GM19025 (cell line): Measurements from ENCODE around the gene PVALEF.

Experiments used
- ATAC-seq: cut with Tn5 transposase; IDR thresholded peaks from one replicate; pipeline ENCODE4 v1.9.1; 2021; ENCODE audit warnings: mild to moderate bottlenecking, low read depth, moderate library complexity; ENCODE audit not compliant: unreplicated experiment

The PVALEF gene

DNA sequence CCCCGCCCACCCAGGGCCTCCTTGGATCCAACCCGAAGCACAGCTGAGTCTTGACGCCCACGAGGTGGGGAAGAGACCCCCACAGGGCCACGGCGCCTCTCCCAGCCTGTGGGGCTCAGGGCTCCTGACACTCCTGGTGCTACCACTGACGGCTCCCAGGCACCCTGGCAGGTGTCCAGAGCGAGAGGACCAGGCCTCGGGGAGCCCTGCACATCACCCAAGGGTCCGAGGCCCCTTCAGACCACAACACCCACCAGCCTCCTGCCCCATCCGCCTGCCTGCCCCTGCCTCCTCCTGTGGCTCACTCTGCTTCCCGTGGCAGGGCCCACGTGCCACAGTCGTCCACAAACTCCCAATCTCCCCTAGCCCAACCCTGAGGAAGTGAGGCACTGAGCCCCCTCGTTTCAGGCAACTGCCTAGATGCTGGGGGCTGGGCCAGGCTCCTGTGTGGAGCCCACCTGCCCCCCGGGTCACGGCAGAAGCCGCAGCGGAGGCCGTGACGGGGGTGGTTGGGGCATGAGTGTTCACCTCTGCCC, 29.0 kb downstream of the PVALEF start:
- ATAC-seq: no peak

DNA sequence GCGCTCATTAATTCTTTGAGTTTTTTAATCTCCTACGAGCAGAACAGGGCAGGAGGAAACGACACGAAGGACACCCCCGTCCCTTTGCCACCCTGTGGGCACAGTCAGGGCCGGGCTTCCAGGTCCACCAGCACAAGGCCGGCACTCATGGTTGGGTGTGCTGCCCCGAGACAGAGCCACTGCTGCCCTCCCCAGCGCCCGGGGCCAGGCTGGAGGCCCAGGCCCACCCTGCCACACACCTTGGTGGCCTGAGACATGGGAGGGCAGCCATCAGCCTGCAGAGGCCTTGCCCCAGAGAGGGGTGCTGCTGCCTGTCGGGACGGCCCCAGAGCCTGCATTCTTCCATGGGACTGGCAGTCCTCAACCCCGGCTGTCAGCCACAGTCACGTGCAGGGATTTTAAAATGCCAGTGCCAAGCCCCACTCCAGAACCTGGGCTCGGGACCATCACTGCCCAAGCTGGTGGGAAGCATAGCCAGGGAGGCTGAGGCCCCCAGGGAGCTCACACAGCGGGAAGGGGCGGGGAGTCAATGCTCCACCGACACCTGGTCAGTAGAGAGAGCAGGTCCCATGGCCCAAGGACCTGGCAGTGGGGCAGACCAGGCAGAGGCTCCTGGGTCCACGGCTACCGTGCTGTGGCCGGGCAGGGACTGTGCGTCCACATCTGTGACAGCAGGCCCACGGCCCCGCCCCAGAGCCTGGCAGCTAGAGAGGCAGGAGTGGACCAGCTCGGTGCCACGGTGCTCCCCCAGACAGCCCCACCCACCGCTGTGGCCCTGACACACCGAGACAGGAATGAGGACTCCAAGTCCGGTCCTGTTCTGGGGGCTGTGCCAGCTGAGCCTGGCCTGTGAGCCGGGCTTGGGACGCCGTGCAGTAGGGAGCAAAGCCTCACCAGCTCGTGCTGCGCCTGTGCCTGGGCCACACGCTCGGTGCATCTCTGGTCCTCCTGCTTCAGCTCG, 29.9 kb downstream of the PVALEF start:
- ATAC-seq: no peak

DNA sequence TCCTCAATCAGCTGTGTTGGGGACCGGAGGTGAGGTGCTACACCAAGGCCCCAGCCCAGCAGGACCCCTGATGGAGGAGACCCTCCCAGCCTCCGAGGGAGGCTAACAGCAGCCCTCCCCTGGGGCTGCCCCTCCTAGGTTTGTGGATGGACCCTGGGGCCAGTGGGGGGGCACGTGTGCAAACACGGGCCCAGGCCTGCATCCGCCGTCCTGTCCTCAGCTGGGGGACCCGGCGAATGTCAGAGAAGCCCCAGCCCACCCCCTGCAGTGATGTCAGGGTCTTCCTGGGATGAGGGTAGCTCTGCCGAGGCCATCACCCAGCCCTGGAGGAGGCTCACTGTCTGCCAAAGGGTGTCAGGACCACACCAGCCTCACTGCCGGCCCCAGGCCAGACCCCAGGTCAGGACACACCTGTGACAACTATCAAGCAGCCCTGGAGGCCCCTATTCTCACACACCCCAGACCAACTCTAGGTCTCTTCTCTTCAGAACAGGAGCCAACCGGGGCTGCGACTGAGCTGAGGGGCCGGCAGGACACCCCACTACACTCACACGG, 30.7 kb downstream of the PVALEF start:
- no peak for ATAC-seq

DNA sequence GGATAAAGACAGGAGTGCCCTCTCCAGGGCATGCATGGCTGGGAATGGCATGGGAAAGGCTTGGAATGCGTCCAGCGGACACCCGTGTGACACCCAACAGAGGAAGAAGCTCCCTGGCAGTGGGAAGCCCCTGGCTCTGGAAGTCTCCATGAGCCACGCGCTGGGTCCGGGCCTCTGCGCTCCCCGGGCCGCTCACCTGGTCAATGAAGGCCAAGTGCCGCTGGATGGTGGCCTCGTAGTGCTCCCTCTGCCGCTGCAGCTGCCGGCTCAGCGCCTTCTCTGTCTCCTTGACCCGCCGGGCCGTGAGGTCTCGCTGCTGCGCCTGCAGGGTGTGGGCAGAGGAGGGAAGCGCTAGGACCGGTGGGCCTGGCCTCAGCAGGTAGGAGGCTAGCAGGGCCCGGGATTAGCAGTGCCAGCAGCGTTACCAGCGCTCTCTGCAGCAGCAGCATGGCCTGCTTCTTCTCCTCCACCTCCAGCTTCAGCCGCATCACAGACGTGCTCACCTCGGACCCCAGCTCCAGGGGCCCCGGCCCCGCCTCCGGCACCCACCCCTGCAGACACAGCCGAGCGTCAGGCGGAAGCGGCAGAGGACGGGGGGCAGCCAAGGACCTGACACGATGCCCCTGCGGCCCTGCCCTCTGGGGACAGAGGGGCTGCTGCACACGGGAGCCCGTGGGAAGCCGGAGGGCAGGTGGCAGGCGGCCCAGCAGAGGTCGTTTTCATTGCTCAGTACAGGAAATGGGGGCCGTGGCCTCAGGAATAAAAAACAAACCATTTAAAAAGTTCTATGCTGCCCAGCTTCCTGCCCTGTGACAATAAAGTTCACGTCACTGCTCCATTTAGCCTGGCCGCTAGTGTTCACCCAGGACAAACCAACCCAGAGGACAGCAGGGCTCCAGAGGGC, 31.4 kb downstream of the PVALEF start:
- no peak for ATAC-seq

DNA sequence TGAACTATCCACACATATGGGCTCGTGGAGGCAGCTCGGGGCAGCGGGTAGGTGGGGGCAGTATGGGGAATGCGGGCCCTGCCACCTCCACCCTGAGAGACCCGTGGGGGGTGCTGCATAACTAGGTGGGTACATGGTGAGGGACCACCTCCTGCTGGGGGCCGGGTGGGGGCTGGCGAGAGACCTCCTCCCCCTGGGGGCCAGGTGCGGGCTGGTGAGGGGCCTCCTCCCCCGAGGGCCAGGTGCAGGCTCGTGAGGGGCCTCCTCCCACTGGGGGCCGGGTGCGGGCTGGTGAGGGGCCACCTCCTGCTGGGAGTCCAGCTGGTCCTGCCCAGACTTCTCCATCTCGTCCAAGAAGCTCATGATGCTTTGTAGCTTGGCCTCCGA, 32.1 kb downstream of the PVALEF start:
- no peak for ATAC-seq

DNA sequence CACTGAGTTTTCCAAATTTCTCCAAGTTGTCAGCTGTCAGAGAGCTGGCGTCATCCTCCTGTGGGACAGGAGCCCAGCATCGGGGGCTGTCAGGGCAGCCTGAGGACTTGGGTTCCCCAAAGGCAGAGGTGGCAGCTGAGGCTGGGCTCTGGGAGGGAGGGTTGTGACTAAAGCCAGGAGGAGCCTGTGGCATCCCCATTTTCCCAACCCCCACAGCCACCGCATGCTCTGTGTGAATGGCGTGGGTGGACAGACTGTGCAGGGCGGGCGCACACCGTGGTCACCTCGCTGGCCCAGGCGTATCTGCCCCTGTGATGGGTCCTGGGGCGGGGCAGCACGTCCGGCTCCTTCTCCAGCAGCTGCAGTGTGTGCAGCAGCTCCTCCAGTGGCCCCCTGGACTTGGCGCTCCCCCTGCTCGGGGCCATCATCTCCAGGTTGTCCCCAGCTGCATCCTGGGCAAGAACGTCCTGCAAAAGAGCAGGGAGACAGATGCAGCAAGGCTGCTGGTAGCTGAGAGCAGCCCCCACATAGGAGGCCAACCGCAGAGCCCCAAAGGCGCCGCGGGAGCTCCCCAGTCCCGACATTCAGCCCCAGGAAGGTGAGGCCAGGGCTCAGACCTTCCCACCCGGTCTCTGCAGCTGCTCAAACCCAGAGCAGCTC, 32.7 kb downstream of the PVALEF start:
- no peak for ATAC-seq

DNA sequence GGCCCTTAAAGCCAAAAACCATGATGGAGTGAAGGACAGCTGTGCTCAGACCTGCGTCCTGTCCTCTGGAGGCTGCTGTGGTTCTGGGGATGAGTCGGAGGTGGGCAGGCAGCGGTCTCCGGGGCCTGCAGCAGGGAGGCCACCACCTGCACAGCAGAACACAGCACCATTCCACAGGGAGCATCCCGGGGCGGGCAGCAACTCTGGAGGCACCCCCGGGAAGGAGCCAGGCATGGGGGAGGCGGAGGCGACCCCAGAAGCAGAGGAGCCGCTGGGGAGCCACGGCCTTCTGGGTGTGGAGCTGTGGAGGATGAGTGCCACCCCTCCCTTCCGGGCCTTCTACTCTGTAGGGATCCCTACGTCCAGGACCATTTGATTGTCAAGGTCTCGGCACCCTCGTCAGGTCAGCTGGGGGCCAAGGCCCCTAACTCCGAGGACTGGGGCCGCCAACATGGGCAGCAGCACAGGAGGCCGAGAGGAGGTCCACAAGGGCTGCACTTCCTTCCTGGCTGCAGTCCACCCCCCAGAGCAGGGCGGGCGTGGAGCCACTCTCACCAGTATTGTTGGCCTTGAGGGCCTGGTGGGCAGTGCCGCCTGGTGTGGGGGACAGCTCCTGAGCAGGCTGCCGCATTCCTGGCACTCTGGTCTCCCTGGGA, 33.6 kb downstream of the PVALEF start:
- ATAC-seq: no peak

DNA sequence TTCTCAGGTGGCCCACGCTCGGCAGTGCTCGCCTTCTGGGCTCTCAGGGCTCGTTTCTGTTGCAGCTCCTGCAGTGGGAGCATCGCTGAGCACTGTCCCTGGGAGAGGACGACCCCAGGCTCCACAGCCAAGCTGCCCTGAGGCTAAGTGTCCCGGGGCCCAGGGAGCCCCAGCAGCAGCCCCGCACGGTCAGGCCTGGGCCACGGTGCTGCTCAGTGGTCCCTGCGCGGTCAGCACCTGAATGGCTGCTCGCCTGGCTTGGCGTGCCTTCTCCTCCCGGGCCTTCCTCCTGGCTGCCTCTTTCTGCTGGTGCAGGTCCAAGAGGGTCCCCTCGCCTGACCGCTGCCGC, 34.1 kb downstream of the PVALEF start:
- no peak for ATAC-seq

DNA sequence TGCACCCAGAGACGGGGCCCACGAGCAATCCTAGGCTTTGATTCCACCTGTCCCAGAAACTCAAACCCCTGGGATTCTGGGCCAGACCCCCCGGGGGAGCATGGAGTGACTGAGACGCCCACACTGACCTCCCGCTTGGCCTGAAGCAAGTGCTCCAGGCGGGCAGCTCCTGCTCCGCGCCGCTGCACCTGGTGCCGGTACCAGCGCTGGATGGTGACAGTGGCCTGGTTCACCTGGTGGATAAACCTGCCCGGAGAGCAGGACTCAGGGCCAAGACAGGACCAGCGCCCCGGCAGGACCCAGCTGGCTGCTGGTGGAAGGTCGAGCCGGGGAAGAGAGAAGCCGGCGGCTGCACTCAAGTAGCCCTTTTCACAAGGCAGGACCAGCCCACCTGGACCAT, 34.9 kb downstream of the PVALEF start:
- no peak for ATAC-seq

DNA sequence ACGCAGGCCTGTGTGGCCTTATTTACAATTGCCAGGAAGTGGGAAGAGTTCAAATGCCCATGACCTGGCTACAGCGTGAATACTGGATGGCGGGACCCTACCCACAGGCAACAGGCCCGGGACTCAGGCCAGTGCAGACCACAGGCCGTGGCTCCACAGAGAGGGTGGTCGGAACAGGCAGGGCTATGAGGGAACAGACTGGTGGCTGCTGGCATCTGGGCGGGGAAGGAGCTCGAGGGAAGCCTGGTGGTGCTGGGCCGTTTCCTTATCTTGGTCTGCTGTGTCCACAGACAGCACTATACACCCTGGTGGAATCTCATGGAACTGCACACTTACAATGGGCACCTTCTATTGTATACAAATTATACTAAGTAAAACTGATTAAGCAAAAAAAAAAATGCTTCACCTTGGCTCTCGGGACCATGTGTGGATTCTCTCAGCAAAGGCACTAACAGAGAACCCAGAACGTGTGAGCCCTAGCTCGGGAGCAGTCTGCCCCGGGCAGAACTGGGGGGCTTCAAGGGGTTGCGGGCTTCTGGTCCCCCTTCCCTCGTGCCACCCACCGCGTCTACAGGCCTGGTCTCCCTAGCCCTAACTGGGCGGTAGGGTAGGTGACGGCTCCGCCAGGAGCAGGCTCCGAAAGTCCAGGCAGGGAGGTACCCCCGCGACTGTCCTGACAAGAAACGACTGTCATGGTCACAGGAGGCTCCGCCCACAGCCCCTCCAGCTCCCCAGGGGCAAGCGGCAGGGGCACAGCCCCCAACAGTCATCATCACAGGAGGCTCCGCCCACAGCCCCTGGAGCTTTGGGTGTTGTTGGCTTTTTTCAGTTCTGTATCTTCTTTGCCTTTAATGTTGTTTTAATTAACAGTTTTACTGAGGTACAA, 35.6 kb downstream of the PVALEF start:
- ATAC-seq: no peak

DNA sequence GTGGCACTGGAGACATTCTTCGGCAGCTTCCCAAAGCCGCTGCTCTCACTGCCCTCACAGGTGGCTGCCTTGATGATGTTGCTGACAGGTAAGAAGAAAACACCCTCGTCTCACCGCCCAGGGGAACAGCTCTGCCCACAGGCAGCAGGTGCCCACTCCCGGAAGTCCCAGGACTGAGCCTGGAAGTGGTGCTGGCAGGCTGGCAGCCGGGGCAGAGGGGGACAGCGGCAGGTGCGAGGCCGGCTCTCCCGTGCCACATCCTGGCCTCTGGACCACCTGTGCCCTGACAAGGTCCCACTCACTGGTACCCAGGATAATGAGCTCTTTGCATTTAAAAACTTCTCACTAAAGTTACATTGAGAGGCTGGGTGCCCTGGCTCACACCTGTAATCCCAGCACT, 37.0 kb downstream of the PVALEF start:
- ATAC-seq: no peak

DNA sequence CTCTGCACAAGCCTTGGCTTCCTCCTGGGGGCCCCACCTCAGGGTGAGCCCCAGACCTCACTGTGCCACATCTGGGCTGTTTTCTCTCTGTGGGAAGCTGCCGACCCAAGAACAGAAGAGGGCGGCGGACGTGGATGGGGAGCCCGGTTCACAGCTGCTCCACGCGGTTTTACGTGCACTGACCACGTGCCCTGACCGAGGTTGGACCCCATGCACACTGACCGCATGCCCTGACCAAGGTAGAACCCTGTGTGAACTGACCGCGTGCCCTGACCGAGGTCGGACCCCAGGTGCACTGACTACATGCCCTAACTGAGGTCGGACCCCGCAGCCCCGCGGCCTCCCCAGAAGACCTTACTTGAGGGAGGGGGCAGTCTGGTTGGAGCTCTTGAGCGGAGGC, 37.8 kb downstream of the PVALEF start:
- no peak for ATAC-seq

DNA sequence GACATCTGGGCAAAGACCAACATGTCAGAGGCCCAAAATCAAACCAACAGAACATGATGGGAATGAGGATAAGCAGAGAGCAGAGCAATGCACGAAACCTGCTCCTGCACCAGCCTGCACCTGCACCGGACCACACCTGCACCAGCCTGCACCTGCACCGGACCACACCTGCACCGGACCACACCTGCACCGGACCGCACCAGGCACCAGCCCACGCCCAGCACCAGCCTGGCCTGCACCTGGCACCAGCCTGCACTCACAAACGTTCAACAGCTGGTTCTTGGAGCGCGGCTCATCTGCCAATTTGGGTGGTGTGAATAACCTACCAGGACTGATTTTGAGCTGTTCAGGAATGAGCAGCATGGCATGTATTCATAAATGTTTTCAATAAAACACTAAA, 39.3 kb downstream of the PVALEF start:
- no peak for ATAC-seq

DNA sequence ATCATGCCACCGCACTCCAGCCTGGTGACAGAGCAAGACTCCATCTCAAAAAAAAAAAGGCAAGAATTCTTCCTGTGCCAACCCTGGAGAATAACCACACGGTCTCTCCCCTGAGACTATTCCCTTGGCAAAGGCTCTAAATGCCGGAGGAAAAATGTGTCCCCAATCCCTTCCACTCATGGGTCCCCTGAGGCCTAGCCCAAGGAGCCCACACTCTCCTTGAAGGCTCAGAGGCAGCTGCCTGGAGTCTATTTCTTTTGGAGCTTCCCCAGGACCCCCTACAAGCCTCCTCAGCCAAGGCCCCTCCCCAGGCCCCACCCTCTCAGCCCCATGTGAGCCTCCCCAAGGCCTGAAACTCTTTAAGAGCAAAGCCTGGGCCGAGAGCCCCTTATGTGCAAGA, 40.9 kb downstream of the PVALEF start:
- ATAC-seq: no peak

DNA sequence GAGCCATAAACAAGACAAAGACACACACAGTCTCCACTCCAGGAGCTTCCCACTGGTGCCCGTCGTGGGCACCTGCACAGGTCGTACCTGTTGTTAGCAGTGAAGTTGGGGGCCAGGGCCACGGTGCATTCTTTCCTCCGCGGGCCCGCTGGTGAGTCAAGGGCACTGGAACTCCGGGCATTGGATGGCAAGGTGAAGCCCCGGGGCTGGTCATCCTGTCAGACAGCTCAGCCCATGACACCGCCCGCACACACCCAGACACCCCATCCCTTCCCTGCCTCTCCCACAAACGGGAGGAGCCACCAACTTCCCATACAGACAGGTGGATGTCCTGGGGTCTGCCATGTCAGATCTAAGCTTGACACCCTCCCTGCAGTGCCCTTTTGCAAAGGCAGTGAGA, 41.4 kb downstream of the PVALEF start:
- ATAC-seq: no peak

DNA sequence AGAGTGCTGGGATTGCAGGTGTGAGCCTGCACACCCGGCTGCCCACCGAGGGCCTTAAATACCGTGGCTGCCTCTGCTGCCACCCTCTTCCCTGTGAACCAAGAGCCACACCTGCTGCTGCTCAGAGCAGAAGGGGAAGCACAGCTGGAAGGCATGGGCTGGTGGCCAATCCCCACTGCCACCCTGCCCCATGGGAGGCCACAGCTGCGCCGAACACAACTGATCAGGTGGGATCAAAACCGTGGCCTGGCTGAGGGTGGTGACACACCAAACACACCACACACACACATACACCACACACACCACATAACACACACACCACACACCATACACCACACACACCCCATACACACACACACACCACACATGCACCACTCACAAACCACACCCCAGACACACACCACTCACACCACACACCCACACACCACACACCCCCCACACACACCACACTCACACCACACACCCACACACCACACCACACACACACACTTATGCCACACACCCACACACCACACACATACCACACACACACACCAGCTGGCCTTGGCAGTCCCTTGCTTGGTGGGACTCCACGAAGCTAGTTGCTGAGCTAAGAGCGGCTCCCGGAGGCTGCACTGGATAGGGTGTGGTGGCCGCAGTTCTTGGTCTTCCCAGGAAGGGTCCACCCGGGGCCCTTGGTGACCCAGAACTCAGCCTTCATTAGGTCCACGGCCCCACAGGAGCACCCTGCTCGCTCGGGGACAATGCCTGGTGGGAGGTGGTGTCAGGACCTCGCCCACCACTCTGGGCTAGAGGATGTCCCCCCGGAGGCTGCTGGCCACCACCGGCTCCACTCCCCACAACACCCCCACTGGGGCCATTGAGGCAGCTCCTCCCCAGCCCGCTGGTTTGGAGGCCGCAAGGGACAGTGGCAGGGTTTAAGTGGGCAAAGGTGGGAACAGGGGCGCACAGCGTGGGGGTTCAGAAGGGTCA, 42.6 kb downstream of the PVALEF start:
- no peak for ATAC-seq

DNA sequence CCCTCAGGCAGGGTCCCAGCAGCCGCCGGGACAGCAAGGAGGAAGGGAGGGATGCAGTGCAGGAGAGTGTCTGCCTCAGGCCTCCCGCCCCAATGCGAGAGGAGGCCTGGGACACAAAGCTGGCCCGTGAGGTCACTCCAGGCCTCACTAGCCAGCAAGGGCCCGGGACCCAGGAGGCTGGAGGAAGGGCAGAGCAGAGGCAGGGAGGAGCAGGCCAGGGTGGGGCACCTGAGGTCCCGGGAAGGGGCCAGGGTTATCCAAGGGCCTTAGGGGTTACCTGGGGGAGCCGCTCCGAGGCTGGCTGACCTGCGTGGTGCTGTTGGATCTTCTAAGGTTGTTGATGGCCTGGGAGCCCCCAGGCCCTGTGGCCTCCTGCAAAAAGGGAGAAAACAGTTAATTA, 43.3 kb downstream of the PVALEF start:
- no peak for ATAC-seq

DNA sequence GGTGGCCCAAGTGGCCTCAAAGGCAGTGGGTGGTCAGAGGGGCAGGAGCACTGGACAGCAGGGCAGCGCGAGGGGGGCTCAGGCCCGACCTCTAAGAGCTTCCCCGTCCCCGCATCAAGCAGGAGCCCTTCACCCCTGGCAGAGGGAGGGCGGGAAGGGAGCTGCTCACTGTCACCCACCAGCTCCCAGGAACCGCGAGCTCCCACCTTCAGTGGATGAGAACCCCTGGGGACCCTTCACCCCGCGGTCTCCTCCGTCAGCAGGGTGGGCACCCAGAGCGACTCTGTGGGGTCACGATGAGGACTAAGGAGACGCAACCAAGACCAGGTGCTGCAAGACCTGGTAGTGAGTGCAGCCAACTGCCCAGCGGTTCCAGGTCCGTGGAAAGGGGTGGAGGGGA, 43.8 kb downstream of the PVALEF start:
- ATAC-seq: no peak
